Sigmoid colon (tissue), 4 donors: Measurements from ENCODE around the gene SCUBE3.

Source experiments
- CTCF ChIP-seq, 4 experiments: fragments of 450-650 bp in 3 of 4; fragments of 200-600 bp in 1 of 4; IDR thresholded peaks; one replicate each; pipeline ENCODE4 v1.5.1; 2016 to 2019; ENCODE audit warnings: antibody characterized with exemption in 4 of 4, mild to moderate bottlenecking in 3 of 4, moderate library complexity in 2 of 4
- EP300 ChIP-seq, 4 donors: sonication (generic); formaldehyde crosslinking; IDR thresholded peaks; one replicate each; pipeline ENCODE4 v1.6.1; 2017; ENCODE audit warnings: antibody characterized with exemption in 4 of 4
- POLR2A ChIP-seq, 2 donors: fragments of 450-650 bp; IDR thresholded peaks; one replicate each; pipeline ENCODE4 v1.6.1; 2016; ENCODE audit warnings: antibody characterized with exemption in 2 of 2, mild to moderate bottlenecking in 2 of 2, moderate library complexity in 2 of 2

GRCh38 chr6:35288834-35289233, 75.1 kb downstream of the SCUBE3 start:
- TF ChIP-seq POLR2A (IDR thresholded peaks at IDR 0.05) (no peak), CTCF (IDR thresholded peaks at IDR 0.05) (no peak), EP300 (IDR thresholded peaks at IDR 0.05) (no peak)
